ENCODE measurements around the gene CLDND2. TPM values are rescaled to one million over a fixed set of nuclear protein-coding genes. Genes with fewer than 3 reads are reported as not detected.

Gene CLDND2
- total and polyA plus RNA-seq, 2 of the 4 experiments (the other 2 are of a cell fraction), result not detected

- Histone ChIP-seq H3K9me1 (ENCODE audit: insufficient read depth, low read length) (peaks cover 4% of the 10 kb centered on the region; the same call in 1 of the 2 replicates), H2BK20ac (ENCODE audit: low read depth, low read length) (no peak overlapping the region), H3K56ac (ENCODE audit: extremely low read depth, insufficient read depth, low read length) (no peak overlapping the region), H4K20me1 (ENCODE audit: insufficient read depth, low read length) (no peaks in the 10 kb centered on the region), H2AK5ac (ENCODE audit: low read depth, low read length) (no peak overlapping the region), H2AFZ (replicated peaks; ENCODE audit: low read length, poor library complexity) (no peak overlapping the region), H3K79me1 (ENCODE audit: low read depth in 1 of 2, low read length in 2 of 2) (no peaks in the 10 kb centered on the region), H2BK120ac (ENCODE audit: low read depth, low read length) (no peak overlapping the region), H4K5ac (ENCODE audit: low read depth, low read length) (no peak overlapping the region), H3K14ac (replicated peaks; ENCODE audit: low read depth, low read length) (no peak overlapping the region), H3K18ac (ENCODE audit: low read depth, low read length) (no peak overlapping the region), H3K4me3 (ENCODE audit: insufficient read depth, low read depth, low read length) (no peak overlapping the region), H3K9ac (ENCODE audit: low read depth, low read length) (no peak overlapping the region), H4K91ac (ENCODE audit: insufficient read depth, low read depth, low read length) (no peak overlapping the region), H3K27ac (ENCODE audit: insufficient read depth, low read length) (no peak overlapping the region), H2AK9ac (replicated peaks; ENCODE audit: low read depth, low read length, poor library complexity) (peak overlapping the region; percentile 49), H2BK15ac (ENCODE audit: low read depth, low read length) (no peak overlapping the region), H3K23ac (ENCODE audit: low read depth, low read length) (no peak overlapping the region), H2BK5ac (ENCODE audit: low read depth, low read length, poor library complexity, severe bottlenecking) (no peak overlapping the region), H4K8ac (ENCODE audit: low read depth in 2 of 2, low read length in 2 of 2) (no peak overlapping the region), H3K27me3 (ENCODE audit: control insufficient read depth, insufficient read depth, low read length) (no peaks in the 10 kb centered on the region), H3K4me1 (ENCODE audit: control insufficient read depth, insufficient read depth, low read length) (no peaks in the 10 kb centered on the region), H3K4me2 (ENCODE audit: low read depth, low read length) (no peak overlapping the region), H3K4ac (ENCODE audit: low read depth, low read length) (no peak overlapping the region), H3K36me3 (ENCODE audit: control insufficient read depth, insufficient read depth, low read length) (peaks cover 16% of the 10 kb centered on the region), H3K9me3 (ENCODE audit: control insufficient read depth, insufficient read depth, low read length) (no peaks in the 10 kb centered on the region)
- TF ChIP-seq MAZ (IDR thresholded peaks at IDR 0.05; ENCODE audit: borderline replicate concordance, low read depth, low read length), result no peak
- intact Hi-C loops (cut with micrococcal nuclease), result no loop called here
- ChIA-PET CTCF (no interaction called here), POLR2A (ENCODE audit: unreplicated experiment) (no interaction called here)
- dilution Hi-C loops (cut with HindIII; ENCODE audit: low sequenced_read_pairs, unreplicated experiment), result no loop called here
- no TSS peak for BruUV-seq (replicated peaks)
- WGBS, 2 experiments (ENCODE audit: extremely low coverage in 2 of 2, insufficient read length in 1 of 2), result 46% methylated on average over 8 of the region's 9 CpGs; no CpG with 5 or more reads in 1 of the 2 experiments
- ATAC-seq (ENCODE audit: low read depth) (no peak), DNase-seq (no peak)
- in situ Hi-C loops (cut with MboI; ENCODE audit: low sequenced_read_pairs), result no loop called here
These were observed 25.9 kb downstream of the CLDND2 start for GRCh38 chr19:51342631-51343569.
